Measurements from ENCODE around the gene GAB1.

GAB1 gene

DNA sequence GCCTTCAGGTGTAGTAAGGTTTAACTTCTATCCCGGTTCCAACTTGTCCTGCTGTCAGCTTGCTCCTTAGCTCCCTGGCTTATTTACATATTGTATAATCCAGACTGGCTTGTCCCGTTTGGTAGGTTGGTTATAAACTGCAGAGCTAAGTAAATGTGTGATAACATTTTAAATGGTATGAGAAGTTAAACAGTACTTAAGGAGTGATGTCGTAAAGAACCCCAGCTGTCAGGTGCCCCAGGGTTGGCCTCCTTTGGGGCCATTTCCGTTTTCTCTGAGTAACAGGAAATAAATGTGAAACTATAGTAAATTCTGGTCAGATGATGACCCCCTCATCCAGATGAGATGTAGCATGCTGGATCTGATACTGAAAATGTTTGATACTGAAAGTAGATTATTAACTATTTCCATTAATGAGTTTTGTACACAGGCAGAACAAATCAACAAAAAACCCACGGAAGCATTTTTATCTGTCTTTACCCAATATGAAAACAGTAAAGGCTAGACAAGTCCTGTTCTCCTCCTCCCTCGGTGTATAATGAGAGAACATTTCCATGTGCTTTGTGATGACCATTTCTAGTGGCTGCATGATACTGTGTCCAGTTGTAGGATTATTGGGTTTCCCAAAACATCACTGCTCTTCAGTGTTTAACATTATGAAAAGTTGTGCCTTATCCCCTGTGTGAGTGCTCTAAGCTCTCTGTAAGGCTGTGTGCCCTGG lies 22.4 kb downstream of the GAB1 start:
- DNase-seq (ENCODE audit: low read depth): peak; percentile 76

DNA sequence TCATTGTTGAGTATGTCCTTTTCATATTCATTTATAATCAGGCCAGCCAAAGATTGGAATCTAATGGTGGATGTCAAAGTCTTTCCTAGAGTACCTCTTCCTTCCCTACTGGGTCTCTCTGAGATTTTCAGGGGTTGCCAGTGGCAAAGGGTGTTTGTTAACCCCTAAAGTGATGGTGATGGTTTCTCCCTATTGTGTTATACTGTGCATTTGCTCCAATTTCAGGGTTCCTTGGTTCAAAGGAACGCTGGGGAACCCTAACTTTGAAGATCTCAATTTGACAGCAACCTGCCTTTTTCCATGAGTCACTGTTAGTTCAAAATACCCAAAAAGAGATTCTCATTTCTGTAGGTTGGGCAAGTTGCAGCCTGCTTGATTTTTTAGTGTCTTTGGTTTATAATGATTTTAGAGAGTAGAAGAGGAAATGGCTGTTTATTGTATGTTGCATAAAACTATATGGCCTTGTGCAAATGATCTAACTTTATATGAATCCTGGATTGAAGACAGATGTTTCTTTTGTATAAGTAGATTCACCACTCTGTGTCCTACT lies 23.0 kb downstream of the GAB1 start:
- peak; percentile 13 for DNase-seq (ENCODE audit: low read depth)

DNA sequence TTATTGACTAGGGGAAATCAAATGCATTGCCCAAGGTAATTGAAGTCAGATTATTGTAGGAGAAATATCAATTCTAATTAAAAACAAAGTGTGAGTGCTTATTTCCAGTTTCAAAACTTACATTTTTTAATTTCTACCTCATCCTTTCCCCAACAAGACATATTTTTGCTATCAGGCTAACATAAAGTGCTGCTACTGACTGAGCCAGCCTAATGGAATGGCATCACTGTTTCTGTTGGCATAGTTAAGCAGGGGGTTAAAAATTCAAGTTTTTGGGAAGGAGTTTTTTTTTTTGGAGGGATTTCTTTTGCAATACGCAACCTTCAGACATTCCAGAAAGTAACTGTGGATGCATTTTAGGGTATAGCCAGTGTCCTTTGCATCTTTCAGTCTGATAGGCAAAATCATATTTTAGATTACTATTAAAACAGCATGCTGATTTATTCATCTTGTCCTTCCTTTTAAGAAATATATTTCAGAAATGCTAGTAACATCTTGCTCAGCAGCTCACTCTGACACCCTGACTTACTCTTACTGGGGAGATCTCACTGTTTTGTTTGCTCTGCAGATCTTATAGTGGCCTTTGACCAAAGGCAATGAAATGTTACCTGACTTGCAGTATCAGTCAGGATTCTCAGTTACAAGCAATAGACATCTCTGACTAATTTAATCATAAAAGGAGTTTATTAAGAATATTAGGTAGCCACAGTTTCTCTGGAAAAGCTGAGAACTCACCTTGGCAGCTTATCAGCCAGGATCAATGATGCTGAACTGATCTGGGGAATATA lies 24.4 kb downstream of the GAB1 start:
- DNase-seq (ENCODE audit: low read depth): peak; percentile 57

DNA sequence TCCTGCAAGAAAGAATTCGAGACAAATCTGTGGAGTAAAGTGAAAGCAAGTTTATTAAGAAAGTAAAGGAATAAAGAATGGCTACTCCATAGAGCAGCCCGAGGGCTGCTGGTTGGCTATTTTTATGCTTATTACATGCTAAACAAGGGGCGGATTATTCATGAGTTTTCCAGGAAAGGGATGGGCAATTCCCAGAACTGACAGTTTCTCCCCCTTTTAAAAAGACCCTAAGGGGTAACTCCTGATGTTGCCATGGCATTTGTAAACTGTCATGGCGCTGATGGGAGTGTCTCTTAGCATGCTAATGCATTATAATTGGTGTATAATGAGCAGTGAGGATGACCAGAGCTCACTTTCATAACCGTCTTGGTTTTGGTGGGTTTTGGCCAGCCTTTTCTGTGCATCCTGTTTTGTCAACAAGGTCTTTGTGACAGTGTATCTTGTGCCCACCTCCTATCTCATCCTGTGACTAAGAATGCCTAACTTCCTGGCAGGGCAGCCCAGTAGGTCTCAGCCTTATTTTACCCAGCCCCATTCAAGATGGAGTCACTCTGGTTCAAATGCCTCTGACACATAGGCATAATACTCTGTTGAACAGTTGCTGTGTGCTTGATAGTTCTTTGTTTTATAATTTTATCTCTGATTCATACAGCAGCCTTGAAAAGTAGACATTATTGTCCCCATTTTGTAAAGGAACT lies 25.8 kb downstream of the GAB1 start:
- DNase-seq (ENCODE audit: low read depth): no peak

DNA sequence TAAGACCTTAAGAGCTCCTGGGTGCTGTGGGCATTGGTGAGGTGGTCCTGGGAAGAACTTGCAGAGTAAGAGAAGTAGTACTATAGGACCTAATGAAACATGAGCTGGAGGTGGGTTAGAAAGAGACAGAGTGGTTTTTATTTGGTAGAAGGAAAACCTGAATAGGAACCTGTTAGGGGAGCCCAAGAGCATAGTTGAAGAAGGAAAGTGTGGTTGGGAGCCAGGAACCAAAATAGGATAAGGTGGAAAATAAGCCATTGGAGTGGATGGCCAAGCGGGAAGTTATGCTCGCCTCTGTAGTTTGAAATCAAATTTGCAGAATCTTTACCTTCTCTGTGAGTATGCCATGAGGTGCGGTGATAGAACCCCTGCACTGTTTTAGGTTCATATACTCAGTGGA lies 26.7 kb downstream of the GAB1 start:
- no peak for DNase-seq (ENCODE audit: low read depth)

DNA sequence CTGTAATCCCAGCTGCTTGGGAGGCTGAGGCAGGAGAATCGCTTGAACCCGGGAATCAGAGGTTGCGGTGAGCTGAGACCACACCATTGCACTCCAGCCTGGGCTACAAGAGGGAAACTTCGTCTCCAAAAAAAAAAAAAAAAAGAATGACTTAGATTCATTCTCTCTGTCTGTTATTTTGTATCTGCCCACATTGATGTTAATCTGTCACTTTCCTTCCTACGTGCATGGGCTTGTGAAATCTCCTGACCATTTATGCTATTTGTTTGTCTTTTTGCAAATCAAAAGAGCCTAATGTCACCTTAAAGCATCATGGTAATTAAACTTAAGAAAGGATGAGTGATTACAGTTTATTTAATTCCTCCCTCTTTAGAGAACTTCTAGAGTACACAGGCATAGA lies 27.4 kb downstream of the GAB1 start:
- no peak for DNase-seq (ENCODE audit: low read depth)

DNA sequence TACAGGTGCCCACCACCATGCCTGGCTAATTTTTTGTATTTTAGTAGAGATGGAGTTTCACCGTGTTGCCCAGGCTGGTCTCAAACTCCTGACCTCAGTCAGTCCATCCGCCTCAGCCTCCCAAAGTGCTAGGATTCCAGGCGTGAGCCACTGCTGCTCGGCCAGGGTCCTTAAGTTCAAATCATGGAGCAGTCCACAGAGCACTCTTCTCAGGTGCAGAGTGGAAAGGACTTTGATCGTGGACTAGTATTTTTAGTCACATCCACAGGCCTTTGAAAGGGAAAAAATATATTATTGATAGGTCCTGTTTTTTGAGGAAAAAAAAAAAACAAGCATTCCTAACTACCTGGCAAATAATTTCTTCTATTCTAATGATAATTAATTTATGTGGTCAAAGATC lies 31.2 kb downstream of the GAB1 start:
- DNase-seq (ENCODE audit: low read depth): no peak

DNA sequence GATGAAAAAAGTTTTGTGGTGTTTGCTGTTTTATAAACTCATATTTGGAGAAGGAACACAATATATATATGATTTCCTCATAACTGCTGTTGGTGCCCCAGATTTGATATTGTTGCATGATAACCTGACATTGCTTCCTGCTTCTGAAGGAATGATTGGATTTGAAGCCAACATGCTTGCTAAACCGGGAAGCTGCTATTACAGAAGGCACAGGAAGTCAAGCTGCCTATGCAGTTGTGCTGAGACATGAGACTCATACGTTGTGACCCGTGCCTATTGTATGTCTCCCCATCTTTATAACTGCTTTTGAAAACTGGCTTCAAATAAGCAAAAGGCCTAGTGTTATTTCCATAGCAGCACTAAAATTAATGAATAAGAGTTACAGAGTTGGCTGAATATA lies 32.9 kb downstream of the GAB1 start:
- no peak for DNase-seq (ENCODE audit: low read depth)

DNA sequence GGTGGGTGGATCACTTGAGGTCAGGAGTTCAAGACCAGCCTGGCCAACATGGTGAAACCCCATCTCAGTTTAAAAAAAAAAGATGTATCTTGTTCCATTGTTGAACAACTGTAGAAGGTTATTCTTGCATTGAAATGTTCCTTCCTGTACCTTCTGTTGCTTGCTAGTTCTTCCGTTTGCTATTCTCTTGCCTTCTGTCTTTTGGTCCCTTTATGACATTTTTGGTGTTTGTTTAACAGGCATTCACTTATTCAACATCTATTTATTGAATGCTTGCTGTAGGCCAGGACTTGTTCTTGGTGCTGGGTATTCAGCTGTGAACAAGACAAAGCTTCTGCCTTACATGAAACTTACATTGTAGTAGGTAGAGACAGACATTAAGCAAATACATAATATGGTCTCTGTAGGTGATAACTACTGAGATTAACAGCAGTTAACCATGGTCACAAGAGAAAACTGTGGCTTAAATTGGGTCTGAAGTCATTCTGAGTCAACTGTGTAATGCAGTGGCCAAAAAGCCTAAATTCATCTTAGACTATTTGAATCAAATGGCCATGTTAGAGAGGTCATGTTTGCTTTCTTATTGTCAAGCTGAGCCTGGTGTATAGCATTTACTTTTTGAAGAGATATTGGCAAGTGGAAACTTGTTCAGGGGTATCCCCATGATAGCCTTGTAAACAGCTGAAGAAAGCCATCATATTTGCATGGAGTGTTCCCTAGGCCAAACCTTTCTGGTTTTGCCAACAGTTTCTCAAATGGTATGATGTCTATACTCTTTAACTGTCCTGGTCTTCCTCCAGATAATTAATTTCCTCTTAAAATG lies 35.6 kb downstream of the GAB1 start:
- DNase-seq (ENCODE audit: low read depth): no peak

DNA sequence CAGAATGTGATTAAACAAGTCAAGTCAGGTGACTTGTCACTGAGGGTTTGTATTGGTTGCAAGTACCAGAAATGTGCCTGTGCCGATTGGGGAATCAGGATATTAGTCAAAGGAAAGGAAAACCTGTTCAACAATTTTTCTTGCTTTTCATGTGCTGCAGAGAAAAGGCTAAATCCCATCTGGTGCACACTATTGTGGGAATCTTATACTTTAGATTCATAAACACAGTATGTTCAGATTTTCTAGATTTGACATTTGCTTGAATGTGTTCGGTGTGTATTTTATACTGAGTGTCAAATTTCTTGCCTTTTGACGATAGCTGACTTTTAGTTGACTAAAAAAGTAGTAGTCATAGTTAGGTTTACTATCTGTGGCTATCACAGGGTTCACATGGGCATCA lies 37.6 kb downstream of the GAB1 start:
- no peak for DNase-seq (ENCODE audit: low read depth)

DNA sequence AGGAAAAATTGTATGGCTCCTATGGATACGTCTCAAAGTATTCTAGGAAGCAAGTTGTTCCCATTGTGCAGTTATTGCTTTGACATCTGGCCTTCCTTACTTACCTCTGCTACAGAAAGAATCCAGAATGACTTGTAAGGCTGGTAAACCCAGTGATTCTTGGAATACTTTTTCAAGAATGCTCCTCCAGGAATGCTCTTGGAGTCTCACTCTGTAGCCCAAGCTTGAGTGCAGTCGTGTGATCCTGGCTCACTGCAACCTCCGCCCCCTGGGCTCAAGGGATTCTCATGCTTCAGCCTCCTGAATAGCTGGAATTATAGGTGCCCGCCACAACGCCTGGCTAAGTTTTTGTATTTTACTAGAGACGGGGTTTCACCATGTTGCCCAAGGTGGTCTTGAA lies 38.1 kb downstream of the GAB1 start:
- DNase-seq (ENCODE audit: low read depth): peak; percentile 32

DNA sequence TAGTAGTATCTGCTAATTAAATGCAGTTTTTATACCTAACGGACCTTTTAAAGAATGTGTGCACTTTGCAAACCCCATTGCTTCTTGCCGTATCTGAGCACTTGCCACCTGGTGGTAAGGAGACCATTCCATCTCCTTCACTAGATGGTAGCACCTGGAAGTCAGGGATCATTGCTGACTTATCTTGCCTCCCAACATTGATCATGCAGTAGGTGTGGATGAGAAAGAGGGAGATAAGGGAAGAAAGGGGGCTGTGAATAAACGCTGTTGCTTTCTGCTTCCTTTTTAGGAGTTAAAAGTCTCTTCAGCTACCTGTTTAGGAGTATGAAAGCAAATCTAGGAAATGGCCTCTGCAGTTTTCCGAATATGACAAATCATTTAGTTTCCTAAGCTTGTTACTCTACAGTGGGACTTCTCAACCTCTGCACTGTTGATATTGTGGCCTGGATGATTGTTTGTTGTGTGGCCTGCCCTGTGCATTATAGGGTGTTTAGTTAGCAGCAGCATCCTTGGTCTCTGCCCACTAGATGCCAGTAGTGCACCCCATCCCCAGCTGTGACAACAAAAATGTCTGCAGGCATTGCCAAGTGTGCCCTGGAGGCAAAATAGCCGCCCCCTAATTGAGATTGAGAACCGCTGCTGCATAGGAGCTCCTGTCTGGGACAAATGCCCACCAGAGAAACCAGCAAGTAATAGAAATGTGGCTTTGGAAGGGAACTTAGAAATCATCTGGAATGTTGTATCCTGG lies 38.8 kb downstream of the GAB1 start:
- peak; percentile 53 for DNase-seq (ENCODE audit: low read depth)

DNA sequence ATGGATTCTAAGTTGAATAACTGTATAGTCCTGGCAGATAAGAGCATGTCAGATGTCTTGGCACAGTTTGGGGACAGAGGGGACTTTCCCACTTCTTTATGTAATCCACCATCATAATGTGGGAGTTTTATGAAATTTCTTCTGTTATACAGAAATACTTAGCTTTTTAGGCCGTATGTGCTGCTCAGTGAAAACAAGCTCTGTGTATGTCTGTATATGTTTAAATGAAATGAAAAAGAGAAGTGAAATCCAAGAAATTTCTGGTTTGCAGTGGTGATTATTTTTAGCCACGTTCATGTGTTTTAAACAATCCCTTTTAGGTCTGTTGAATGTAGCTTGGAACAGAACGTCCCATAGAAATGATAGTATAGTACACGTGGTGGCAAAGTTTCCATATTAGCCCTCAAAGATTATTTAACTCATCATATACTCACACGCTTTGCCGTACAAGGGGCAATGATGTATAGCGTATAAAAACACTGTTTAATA lies 41.0 kb downstream of the GAB1 start:
- DNase-seq (ENCODE audit: low read depth): no peak

DNA sequence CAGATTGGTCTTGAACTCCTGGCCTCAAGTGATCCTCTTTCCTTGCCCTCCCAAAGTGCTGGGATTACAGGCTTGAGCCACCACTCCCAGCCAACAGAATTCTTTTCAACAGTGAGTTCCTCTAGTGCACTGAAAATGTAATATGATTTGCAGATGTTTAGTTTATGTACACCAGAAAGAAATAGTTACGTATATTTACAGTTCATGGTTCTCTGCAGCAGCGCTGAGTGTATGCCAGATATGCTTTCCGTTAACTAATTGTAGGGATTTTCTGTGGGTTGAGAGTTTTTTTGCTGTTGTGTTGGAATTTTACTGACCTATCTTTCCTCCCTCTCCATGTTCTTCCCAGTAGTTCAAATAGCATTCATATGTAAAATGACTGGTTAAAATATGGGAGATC lies 44.0 kb downstream of the GAB1 start:
- DNase-seq (ENCODE audit: low read depth): no peak

DNA sequence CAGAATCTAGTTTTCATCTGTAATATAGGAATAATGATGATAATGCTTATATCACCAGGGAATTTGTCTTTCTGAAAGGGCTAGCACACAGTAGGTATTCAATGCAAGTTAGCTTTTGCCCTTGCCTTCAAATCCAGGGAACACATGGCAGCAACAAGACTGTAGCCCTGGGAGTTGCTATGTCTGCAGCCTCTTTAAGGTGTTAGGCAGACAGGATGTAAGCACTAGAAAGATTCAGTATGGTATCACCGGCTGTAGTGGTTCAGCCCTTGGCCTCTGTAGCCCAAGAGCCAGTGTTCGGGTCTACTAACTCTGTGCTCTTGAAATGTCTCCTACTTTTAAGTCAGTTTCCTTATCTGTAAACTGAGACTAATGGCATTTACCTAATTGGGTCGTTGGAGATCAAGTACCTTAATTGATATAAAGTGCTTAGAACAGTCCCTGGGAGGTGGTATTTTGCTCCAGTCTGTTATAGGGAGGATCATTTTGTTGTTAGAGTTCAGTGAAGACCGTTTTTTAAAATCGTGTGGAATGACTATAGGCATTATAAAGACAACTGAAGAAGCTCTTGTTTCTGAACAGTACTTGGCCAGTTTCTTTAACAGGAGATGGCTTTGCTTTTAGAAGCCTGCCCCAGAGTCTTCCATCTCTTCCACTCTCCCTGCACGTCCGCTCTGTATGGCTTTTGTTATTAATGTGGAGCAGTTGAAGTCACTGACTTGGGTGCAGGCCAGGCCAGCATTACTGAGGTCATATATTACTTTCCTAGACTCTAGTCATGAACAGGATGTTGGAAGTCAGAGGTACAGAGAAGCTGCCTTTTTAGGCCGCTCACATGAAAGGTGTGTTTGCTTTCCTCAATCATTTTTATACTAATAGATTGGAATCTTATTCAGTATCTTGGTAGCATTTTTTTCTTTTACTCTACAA lies 44.8 kb downstream of the GAB1 start:
- DNase-seq (ENCODE audit: low read depth): peak; percentile 89

DNA sequence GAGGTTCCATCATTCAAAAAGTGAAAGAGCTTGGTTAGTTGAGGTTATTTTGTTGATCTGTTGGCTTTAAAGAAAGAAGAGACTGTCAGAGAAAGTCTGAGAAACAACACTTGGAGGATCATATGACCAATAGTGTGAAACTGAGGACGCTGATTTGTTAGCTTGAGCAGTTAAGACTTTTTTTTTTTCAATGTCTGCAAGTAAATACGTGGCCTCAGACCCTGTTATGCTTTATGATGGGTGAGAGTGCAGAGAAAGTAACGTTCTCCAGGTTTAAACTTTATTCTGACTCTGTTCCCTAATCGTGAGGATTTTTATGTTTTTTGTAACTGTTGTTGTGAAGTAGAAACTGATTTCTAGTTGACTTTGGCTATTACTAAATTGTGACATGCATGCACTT lies 45.9 kb downstream of the GAB1 start:
- DNase-seq (ENCODE audit: low read depth): no peak

DNA sequence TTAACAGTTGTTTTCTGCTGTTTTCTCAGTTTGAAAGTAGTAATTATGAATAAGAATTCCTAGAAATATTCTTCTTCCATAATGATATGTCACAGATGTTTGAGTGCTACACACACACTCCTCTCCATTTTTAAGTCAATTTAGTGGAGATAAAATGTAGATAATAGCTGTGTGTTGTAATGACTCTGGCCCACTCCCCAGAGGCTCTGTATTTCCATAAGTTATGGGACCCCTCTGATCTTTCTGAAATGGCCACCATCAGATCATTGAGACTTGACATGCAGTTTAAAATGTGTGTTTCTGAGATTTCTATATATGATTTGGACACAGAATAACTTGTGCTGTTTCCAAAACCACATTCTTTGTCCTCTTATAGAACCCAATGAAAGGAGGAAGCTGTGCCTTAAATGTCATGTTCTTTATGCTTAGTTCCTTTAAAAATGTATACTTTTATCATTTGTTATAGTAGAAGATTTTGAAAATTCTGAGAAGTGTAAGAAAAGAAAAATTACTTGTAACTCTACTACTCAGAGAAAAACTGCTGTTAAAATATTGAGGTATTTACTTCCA lies 46.4 kb downstream of the GAB1 start:
- DNase-seq (ENCODE audit: low read depth): no peak

DNA sequence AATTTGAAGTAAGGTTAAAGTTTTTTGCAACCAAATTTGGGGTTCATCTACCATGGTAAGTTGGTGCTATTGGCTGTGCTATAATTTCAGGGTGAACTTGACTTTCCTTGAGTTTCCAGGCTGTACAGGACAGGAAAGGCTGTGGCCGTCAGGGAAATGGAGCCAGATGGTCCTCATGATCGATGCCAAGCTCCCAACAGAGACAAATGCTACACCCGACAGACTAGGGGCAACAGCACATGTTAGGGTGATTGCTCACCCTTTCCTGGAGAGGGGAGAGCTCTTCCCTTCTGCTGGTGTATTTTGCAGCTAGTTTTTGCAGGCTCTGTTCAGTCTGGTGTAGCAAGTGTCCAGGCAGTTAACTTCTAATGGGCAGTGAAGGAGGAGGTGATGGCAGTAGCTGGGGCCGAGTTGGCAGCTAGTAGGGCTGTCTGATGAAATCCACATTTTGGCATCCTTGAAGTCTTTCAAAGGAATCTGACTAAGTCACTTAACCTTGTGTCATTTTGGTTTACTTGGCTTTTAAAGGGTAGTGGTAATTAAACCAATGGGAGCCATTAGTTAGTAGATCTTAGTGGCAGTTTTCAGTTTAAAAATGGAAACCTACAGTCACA lies 47.8 kb downstream of the GAB1 start:
- DNase-seq (ENCODE audit: low read depth): peak; percentile 76

DNA sequence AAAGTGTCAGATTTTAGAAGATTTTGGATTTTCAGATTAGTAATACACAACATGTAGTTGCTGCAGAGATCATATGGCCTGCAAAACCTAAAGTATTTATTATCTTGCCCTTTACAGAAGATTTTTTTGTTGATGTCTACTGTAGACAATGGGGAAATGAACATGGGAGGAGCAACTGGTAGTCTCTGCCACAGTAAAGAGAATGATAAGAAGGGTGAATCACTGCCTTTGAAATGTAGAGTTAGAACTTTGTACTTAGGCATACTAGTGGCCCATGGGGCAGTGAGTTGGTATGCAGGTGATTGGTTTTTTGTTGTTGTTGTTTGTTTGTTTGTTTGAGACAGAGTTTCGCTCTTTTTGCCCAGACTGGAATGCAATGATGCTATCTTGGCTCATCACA lies 50.1 kb downstream of the GAB1 start:
- peak; percentile 45 for DNase-seq (ENCODE audit: low read depth)

Data from EH (cell line).